ENCODE results near the gene FGF3. TPM values are rescaled to one million over a fixed set of nuclear protein-coding genes. Genes with fewer than 3 reads are reported as not detected.

The FGF3 gene
- polyA plus RNA-seq, 1 of the 3 experiments (the other 2 are of a cell fraction): not detected

DNA sequence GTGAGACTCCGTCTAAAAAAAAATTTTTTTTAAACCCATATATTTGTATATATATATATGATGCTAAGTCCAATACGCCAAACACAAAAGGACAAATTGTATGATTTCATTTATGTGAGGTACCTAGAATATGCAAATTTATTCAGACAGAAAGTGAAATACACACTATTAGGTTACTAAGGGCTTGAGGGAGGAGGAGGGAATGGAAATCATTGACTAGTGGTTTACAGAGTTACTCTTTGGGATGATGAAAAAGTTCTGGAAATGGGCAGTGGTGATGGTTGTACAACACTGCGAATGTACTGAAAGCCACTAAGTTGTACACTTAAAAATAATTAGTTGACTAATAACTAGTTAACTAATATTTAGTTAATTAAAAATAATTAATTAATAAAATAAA lies 36.2 kb upstream of the FGF3 start:
- Histone ChIP-seq H3K4me3 (ENCODE audit: low read depth in 2 of 2, low read length in 1 of 2) (no peak overlapping the region), H3K9me2 (no peaks in the 10 kb centered on the region), H3K9me3 (no peaks in the 10 kb centered on the region; the same call in 1 of the 2 replicates), H2AFZ (ENCODE audit: low read depth) (no peak overlapping the region), H3K4me2 (no peak overlapping the region), H3K27ac (ENCODE audit: low read depth in 2 of 2, low read length in 1 of 2) (no peak overlapping the region), H3F3A (replicated peaks; ENCODE audit: insufficient read depth) (no peaks in the 10 kb centered on the region), H4K20me1 (ENCODE audit: insufficient read depth) (no peaks in the 10 kb centered on the region), H3K79me2 (ENCODE audit: insufficient read depth) (no peaks in the 10 kb centered on the region), H3K27me3 (ENCODE audit: insufficient read depth) (peaks cover 13% of the 10 kb centered on the region; the same call in 1 of the 2 replicates), H3K4me1 (ENCODE audit: control insufficient read depth in 1 of 2, insufficient read depth in 2 of 2, low read depth in 1 of 2, low read length in 1 of 2) (no peaks in the 10 kb centered on the region), H3K36me3 (replicated peaks in 1 of 2; ENCODE audit: control insufficient read depth in 1 of 2, insufficient read depth in 2 of 2, low read length in 1 of 2) (no peaks in the 10 kb centered on the region), H3K9ac (no peak overlapping the region)
- no peak for TF ChIP-seq RXRA (IDR thresholded peaks at IDR 0.05; ENCODE audit: borderline replicate concordance, low read depth)
- TF ChIP-seq SMC3 (IDR thresholded peaks at IDR 0.05; ENCODE audit: low read depth, low read length): no peak
- no peak for TF ChIP-seq FOXM1 (IDR thresholded peaks at IDR 0.05; ENCODE audit: low read depth)
- no peak for TF ChIP-seq POLR2AphosphoS5 (IDR thresholded peaks at IDR 0.05; ENCODE audit: low read depth, low read length)
- TF ChIP-seq RFX5 (IDR thresholded peaks at IDR 0.05; ENCODE audit: low read length): no peak
- TF ChIP-seq RAD21 (IDR thresholded peaks at IDR 0.05; ENCODE audit: low read length): no peak
- TF ChIP-seq SIN3A (IDR thresholded peaks at IDR 0.05; ENCODE audit: borderline replicate concordance, low read depth, low read length): no peak
- TF ChIP-seq, protein P1, sequence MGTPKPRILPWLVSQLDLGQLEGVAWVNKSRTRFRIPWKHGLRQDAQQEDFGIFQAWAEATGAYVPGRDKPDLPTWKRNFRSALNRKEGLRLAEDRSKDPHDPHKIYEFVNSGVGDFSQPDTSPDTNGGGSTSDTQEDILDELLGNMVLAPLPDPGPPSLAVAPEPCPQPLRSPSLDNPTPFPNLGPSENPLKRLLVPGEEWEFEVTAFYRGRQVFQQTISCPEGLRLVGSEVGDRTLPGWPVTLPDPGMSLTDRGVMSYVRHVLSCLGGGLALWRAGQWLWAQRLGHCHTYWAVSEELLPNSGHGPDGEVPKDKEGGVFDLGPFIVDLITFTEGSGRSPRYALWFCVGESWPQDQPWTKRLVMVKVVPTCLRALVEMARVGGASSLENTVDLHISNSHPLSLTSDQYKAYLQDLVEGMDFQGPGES (IDR thresholded peaks at IDR 0.05; ENCODE audit: low read depth, low read length): no peak
- TF ChIP-seq, protein P2, sequence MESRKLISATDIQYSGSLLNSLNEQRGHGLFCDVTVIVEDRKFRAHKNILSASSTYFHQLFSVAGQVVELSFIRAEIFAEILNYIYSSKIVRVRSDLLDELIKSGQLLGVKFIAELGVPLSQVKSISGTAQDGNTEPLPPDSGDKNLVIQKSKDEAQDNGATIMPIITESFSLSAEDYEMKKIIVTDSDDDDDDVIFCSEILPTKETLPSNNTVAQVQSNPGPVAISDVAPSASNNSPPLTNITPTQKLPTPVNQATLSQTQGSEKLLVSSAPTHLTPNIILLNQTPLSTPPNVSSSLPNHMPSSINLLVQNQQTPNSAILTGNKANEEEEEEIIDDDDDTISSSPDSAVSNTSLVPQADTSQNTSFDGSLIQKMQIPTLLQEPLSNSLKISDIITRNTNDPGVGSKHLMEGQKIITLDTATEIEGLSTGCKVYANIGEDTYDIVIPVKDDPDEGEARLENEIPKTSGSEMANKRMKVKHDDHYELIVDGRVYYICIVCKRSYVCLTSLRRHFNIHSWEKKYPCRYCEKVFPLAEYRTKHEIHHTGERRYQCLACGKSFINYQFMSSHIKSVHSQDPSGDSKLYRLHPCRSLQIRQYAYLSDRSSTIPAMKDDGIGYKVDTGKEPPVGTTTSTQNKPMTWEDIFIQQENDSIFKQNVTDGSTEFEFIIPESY (IDR thresholded peaks at IDR 0.05; ENCODE audit: borderline replicate concordance, low read depth): no peak
- no peak for TF ChIP-seq FOSL2 (IDR thresholded peaks at IDR 0.05; ENCODE audit: borderline replicate concordance, low read depth)
- no peak for TF ChIP-seq TCF12 (IDR thresholded peaks at IDR 0.05)
- TF ChIP-seq, protein P3, sequence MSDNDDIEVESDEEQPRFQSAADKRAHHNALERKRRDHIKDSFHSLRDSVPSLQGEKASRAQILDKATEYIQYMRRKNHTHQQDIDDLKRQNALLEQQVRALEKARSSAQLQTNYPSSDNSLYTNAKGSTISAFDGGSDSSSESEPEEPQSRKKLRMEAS (IDR thresholded peaks at IDR 0.05; ENCODE audit: low read depth): no peak
- no peak for TF ChIP-seq EP300 (IDR thresholded peaks at IDR 0.05; ENCODE audit: borderline replicate concordance in 1 of 2, low read depth in 1 of 2, low read length in 1 of 2)
- TF ChIP-seq, protein P4, sequence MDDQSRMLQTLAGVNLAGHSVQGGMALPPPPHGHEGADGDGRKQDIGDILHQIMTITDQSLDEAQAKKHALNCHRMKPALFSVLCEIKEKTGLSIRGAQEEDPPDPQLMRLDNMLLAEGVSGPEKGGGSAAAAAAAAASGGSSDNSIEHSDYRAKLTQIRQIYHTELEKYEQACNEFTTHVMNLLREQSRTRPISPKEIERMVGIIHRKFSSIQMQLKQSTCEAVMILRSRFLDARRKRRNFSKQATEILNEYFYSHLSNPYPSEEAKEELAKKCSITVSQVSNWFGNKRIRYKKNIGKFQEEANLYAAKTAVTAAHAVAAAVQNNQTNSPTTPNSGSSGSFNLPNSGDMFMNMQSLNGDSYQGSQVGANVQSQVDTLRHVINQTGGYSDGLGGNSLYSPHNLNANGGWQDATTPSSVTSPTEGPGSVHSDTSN (IDR thresholded peaks at IDR 0.05): no peak
- no peak for TF ChIP-seq EZH2phosphoT487 (IDR thresholded peaks at IDR 0.05; ENCODE audit: borderline replicate concordance, low read depth)
- TF ChIP-seq TEAD4 (IDR thresholded peaks at IDR 0.05; ENCODE audit: borderline replicate concordance, insufficient read depth): no peak
- TF ChIP-seq FOXJ3 (CRISPR knock-in tag; IDR thresholded peaks at IDR 0.05): no peak
- TF ChIP-seq GATA2 (CRISPR knock-in tag; IDR thresholded peaks at IDR 0.05): no peak
- ChIA-PET POLR2A (no interaction called here), CTCF (interaction anchor here (1.0 to 1.2 kb wide), 3 partner anchors 20 to 57 kb away, joined by 3 to 4 read pairs (median 3); no protein-coding TSS in a partner anchor)
- no peak for DNase-seq
- WGBS (ENCODE audit: low lambda C conversion rate): 64% methylated on average over 3 of the region's 3 CpGs
